HuH-7 (cell line): Measurements from ENCODE around the gene FCRL2.

Experiments
- DNase-seq: peaks from one replicate; pipeline ENCODE4 v3.0.0; 2011; ENCODE audit warnings: low spot score

The FCRL2 gene, protein sequence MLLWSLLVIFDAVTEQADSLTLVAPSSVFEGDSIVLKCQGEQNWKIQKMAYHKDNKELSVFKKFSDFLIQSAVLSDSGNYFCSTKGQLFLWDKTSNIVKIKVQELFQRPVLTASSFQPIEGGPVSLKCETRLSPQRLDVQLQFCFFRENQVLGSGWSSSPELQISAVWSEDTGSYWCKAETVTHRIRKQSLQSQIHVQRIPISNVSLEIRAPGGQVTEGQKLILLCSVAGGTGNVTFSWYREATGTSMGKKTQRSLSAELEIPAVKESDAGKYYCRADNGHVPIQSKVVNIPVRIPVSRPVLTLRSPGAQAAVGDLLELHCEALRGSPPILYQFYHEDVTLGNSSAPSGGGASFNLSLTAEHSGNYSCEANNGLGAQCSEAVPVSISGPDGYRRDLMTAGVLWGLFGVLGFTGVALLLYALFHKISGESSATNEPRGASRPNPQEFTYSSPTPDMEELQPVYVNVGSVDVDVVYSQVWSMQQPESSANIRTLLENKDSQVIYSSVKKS

DNA sequence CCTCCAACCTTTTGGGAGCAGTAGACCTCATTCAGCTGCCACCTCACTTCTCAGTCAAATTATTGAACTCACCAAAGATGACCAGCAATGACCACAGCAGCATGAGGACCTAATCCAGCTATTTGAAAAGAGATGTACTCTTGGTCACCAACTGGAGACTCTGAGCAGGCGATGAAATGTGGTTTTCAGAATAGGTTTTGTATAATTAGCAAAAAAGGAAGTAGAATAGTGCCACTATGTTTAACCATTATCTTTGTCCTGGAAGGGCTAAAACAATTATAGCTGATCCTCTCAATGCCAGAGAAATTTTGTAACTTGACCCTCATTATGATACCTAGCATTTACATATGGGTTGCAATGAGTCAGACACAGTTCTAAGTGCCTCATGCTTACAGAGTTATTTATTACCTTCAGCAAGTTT is at the start of gene FCRL2:
Gene FCRL2, minus strand, starts transcription at position 162 of the 421 bp plus-strand sequence. Its CDS starts 59 bp downstream, at position 103.
- DNase-seq: no peak

DNA sequence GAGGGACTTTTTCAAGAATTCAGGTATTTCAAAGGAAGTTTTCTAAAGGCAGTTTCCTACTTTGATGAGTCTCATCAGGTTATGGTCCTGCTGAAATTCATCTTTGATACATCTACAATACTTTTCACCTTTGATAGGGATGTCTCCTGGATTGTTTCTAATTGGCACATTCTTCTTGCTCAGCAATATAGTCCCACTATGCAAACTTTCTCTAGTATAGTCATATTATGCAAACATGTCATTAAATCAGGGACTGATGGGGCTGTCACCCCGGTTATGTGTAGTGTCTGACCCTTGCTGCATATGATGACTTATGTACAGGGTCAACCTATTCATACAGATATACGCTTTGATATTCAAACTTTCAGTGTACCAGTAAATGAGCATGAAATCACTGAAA is 43.4 kb upstream of the FCRL2 start:
- no peak for DNase-seq

DNA sequence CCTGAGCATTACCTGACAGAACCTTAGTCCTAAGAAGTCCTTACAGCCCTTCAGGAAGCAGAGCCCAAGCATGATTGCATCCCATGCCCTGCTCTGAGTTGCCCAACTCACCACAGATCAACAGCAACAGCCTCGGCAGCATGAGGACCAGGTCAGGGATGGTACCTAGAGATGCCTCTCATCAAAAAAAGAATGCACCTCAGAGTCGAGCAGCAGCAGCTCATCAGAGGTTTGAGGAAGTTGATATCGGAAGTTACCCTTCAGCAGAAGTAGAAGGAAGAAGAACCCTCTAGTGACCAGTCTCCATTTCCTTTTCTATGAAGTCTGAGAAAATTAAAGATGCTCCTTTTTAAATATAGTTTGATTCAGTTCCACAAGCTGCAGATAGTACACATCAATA is 43.0 kb upstream of the FCRL2 start, which contains the start of gene FCRL1:
Gene FCRL1, minus strand, starts transcription at position 225 of the 400 bp plus-strand sequence. Its CDS starts 83 bp downstream, at position 142.
- no peak for DNase-seq

DNA sequence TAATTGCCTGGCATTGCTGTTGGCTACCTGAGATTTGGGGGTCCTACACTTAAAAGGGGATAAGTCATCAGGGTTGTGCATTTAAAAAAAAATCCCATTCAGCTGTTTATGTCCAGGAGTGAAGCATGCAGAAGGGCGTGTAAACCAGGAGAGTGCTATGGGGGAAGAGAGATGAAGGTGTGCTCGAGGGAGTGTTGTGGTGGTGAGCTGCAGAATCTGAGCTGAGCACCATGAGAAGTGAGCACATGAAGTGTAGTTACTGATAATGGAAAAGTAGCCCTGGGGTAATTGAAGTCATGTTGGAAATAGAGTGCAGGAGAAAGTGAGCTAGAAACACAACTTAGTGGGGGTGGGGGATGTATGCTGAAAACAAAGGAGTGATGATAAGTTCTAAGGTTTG is 42.3 kb upstream of the FCRL2 start:
- no peak for DNase-seq

DNA sequence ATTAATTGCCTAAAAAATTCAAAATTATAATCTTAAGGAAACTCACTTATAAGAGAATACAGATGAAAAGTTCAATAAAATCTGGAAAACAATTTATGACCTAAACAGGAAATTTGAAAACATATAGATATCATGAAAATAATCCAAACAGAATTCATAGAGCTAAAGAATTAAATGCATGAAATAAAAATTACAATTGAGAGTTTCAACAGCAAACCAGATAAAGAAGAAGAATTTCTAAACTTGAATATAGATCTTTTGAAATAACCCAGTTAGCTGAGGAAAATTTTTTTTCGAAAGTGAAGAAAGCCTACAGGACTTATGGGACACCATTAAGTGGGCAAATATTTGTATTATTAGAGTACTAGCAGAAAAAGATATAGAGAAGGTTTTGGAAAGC is 36.3 kb upstream of the FCRL2 start:
- DNase-seq: no peak

DNA sequence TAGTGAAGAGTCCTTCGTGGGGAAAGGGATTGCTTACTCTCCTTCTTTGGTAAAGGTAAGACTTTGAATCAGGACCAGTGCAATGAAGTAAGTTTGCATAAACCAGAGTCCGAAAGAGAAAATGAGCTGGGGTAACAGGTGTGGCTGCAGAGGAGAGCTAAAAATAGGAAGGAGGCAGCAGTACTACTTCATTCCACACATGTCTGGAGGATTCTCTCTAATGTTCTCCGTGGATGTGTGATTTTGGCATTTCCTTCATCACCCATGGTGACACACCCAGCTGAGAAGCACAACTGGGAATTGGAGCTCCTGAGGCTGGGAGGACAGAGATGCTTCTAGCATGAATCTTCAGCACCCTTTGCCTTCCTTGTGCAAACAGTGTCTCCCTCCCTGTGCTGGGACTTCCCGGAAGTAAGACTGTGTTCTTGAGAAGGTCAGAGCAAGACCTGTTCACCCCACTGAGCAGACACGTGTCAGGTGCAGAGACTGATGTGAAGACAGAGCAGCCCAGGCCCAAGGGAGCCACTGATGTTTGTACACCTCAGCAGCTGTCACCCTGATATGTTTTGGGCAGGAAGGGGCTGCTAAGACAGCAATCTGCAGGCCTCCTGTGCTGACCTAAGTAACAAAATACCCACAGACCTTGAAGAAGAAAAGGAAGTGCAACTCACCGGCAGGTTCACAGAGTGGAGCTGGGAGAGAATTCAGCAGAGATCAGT is 29.7 kb upstream of the FCRL2 start:
- DNase-seq: no peak

DNA sequence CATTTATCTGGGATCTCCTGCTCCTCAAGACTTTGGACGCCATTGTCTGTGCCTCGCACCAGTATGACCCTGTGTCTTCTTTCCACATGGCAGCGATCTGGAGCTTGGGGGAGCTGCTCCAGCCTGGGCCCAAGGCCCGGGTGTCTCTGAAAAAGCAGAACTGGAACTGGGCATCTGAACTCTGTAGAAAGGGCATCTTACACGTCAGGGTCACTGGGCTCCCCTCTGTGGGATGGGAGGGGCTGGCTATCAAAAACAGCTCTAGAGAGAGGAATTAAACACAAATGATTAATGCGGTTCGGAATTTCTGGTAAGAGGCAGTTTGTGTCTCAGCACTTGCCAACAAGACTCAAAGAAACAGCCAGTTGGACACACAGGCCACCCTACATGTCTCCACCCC is 26.9 kb upstream of the FCRL2 start:
- no peak for DNase-seq

DNA sequence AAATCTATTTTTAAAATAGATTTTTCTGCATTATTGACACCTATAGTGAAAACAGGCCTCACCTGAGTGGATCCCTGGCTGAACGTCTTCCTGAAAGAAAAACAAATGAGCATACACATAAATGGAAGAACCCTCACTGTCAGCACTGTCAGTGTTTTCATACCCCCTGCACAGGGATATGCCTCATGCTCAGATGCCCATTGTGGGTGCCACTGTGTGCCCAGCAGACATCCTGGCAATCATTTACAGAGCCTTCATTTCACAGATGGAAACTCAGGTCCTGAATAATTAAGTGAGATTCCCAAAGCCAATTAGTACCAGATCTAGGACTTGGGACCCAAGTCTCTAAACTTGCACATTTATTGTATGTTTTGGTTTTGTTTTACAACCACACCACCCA is 23.1 kb upstream of the FCRL2 start:
- DNase-seq: no peak

DNA sequence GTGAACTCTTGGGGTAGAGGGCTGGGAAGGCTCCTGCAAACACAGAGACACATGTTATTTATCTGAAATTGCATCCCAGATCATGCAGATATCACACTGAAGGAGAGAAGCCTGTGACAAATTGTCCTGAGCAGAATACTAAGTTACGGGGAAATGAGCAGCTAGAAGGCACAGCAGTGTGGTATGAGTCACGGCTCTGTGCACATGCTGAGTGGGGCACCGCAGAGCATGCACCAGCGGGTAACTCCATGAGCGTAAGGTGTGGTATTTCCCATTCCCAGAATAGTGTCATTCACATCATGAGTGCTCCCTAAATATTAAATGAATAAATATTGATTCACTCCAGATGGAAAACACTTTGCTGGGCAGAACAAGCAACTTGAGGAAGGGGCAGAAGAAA is 21.3 kb upstream of the FCRL2 start:
- DNase-seq: no peak

DNA sequence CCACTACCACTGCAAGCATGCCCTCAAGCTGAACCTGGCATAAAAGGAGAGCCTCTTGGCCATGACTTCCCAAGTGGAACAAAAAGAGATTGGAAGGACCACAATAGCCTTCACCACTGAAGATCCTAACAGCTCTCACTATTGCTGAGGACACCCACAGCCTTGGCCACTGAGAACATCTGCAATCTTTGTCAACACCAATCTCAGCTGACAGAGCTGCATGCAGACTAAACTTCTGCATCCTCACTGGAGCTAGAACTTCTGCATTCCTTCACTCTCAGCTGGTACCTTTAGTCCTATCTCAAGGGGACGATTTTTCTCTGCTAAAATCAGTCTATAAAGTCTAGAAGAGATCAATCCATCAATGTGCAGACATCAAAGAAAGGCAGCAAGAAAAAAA is 8.3 kb upstream of the FCRL2 start:
- no peak for DNase-seq

DNA sequence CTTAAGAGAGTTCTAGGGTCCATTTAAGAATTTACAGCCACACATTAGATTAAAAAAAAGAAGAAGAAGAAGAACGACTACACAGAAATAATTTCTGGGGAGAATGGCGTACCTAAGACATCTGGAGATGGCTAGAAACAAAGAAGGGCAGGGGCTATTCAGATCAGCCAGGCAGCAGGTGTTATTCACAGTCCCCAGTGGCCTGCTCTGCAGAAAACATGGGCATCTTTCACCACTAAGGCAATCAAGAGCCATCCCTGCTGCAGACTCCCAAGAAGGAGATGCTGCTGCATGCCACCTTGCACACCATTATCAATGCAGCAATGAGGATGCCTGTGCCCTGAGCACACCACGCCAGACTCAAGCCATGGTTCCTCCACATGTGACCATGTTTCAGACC is 7.9 kb upstream of the FCRL2 start:
- DNase-seq: no peak

DNA sequence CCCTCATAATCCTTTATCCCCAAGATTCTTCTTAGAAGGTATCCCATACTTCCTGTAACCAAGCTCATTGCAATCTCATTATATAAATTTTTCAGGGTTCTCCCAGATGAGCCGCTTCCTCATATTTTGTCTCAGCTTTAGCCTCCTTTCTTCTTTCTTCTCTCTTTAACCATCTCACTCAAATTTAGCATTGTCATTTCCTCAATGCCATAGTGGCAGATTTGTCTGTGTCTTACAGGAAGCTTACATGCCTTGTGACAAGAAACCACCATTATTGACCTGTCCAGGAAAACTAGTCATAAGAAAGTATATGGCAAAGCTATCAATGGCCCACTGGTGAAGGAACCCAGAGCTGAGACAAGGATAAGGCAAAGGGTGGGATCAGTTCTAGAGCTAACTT is 6.0 kb upstream of the FCRL2 start:
- no peak for DNase-seq

DNA sequence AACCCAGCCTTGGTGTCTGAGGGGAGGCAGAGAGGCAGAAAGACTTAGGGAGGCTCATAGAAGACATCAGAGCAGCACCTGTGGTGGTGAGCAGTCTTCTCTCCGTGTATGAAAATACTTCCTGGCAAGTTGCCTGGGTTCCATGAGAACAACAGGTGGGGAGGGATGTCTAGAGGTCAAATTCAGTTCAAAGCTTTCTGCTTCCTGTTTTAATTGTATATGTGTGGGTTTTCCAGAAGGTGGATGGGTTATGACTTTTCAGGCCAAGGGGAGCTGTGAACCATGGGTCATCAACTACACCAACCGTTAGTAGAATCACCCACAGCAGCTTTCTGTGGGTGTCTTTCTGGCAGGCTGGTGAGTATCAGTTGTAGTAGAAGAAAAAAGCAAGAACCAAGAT is 4.1 kb upstream of the FCRL2 start:
- no peak for DNase-seq

DNA sequence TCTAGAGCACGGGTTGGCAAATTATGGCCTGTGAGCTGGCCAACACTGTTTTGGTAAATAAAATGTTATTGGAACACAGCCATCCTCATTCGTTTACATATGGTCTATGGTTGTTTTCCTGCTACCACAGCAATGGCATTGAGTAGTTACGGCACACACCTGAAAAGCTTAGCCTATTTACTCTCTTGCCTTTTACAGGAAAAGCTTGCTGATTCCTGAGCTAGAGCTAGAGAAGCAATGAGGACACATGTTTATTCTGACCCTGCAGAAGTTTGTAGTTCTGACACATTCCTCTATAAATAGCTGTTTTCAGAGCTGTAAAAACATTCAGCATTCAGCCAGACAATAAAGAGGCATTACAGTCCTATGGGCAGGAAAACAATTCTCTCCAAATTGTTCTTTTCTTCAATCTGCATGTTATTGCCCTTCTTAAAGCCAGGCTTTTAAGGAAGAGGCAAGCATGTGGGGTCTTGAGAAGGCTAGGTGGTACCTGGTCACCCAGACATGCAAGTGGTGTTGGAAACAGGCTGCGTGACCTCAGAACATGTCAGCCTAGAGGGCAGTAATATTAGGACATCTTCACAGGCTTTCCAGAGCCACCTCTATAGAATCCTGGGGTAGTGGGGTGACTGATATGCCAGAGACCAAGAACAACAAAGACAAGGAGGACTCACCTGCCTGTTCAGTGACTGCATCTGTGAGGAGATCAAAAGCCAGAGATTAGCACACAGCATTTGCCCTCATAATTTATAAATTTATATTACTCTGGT is 1.6 kb downstream of the FCRL2 start:
- no peak for DNase-seq

DNA sequence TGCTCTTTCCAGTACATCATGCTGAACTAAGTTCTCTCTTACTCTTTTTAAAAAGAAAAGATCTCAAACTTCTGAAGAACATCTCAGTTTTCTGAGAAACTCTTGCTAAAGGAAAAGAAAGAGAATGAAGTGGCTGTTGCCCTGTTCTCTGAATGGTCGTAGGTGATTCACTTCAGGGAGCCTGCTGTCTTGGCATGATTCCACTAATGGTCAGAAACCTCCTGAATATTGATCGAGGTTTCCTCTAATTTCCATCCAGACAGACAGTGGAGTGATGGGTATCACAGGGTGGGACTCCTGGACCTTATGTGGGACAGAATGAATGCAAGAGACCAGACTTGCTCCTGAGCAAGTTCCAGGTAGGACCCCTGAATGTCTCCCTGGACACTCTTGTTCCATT is 2.5 kb downstream of the FCRL2 start:
- DNase-seq: no peak

DNA sequence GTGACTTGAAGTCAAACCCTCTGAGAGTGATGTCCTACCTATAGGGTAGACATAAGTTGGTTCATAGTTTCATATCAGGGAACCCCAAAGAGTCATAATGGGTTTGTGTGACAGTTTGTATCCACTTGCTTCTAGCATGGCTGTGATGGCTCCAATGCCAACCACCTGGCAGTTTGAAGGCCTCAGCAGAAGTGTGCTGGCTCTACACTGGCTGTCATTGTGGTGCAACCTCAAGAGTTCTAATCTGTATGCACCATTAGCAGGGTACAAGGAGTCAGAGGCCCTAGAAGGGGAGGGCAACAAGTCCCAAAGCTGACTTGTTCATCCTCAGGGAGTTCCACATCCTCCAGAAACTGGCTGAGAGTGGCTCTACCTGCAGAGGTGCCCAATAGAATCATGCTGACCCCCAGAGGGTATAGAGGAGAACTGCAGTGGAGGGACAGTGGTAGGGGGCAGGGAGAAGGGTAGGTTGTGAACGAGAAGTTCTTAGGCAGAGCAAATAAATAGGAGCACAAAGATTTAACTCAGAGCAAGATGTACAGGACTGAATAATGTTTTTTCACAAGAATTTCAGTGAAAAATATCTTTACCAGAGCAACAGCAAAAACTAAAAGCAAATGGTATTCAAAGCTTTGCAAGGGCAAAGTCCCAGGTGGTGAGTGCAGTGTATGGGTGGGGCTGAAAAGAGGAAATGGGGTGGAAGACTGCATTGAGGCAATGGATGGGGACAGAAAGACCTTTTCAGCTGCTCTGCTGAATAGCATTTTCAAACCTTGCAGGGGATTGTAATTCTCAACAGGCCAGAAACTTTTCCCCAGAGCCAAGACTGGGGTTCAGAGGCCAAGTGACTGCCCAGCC is 3.2 kb downstream of the FCRL2 start:
- peak; percentile 26 for DNase-seq

DNA sequence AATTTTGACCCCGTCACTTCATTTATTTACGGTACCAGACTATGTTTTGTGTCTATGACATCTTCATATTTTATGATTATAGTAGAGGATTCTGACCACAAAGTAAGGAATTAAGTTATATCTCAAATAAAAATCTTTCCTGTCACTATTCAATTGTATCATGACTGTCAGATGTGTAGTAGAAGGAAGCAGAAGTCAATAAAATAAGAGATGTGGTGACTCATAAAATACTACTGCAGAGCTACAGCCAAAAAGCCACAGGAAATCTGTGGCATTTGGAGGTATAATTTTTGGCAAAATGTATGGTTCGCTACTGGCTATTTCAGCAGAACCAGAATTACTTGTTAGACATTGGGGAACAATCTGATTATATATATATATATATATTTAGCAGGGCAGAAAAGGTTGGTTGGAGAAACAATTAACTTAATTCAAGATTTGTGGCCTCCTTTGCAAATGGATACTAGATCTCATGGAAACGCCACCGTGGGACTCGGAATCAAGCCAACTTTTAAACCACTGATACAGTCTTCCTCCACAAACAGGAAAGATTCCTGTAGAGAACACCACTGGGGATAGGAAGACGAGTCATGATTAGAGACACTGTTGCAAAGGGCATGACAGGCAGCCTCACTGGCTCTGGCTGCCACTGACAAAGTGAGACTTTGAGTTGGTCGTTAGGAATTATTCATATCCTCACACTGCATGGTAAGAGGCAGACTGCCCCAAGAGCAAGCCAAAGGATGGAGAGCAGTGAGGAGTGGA is 5.1 kb downstream of the FCRL2 start:
- DNase-seq: no peak

DNA sequence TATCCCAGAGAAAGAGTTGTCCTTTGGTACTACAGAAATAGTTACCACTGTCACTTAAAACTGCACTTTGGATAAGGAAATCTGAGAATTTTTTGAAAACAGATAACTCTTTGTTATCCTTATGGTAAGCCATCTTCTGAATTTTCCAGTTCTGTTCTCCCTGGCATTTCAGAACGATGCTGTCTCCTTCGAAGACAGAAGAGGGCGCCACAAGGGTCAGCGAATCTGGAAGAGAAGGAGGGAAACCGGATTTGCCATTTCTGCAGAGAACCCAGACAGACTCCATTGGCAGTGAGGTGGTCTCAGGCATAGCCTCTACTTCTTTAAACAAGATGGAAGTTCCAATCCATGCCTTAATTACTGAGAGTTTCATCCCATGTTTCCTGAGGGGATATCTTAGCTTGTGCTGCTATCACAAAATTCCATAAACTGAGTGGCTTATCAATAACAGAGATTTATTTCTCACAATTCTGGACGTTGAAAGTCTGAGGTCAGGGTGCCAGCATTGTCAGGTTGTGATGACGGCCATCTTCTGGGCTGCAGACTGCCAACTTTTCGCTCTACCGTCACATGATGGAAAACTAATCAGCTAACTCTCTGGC is 6.4 kb downstream of the FCRL2 start:
- DNase-seq: no peak

DNA sequence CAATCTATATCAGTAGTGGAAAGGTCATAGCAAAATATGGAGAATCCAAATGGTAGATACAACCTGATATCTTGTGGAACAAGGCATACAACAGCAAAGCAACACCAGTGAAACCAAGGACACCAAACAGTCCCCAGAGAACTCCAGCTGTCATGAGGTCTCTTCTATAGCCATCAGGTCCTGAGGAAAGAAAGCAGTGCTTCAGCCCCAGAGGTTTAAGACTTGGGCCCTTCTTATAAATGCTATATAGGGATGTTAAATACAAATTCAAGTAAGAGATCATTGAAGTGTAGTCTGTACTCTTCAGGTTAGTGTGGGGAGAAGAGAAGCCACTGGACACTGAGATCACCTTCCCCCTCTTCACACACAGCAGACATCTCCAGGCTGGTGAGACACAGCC is 10.1 kb downstream of the FCRL2 start:
- no peak for DNase-seq

DNA sequence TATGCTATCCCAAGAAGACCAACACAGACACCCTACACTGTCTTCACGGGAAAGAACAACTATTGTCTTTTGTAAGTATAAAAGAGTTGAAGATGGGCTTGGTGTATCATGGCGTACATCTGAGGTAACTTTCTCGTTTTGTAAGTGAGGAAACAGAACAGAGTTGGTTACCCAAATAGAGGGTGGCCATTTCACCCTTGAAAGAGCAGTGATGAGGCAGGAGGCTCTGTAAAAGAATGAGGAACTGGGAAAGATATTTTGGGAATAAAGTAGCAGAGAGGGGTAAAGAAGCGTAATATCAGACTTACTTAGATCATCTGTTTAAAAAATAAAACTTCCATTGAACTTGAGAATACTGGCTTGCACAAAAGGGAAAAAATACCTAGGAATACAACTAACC is 18.9 kb downstream of the FCRL2 start:
- no peak for DNase-seq
